Measurements from ENCODE around the gene HSPA5. TPM values are rescaled to one million over a fixed set of nuclear protein-coding genes. Genes with fewer than 3 reads are reported as not detected.

The HSPA5 gene
- polyA plus RNA-seq, 1 donor (not counting 4 experiments of a cell fraction or from before 2014, with no cell fraction given) = 274 TPM

DNA sequence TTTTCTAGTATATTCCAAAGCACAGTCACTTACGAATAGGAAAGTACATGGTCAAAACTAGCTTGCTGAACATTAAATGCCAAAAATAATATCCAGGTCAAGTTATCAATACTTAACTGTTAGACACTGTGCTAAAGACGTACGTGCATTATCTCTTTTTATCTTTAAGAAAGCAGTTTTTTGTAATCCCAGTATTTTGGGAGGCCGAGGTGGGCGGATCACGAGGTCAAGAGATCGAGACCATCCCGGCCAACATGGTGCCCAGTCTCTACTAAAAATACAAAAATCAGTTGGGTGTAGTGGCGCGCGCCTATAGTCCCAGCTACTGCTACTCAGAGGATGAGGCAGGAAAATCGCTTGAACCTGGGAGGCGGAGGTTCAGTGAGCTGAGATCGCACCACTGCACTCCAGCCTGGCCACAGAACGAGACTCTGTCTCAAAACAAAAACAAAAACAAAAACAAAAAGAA lies 2.7 kb upstream of the HSPA5 start:
- H3K4me3 ChIP-seq (ENCODE audit: control insufficient read depth in 2 of 3, extremely low read depth in 1 of 3, insufficient read depth in 2 of 3, low read depth in 1 of 3, low read length in 3 of 3) = no peak overlapping the region
- H3K27ac ChIP-seq (ENCODE audit: control insufficient read depth, insufficient read depth, low read length) = peak overlapping the region; percentile 99
- no peak overlapping the region for H3K9ac ChIP-seq (ENCODE audit: control insufficient read depth, extremely low read depth, insufficient read depth, low read length)
- H3K36me3 ChIP-seq (ENCODE audit: control insufficient read depth in 2 of 2, extremely low read depth in 1 of 2, insufficient read depth in 2 of 2, low read length in 2 of 2) = peaks cover 7 to 17% of the 10 kb centered on the region in 2 experiments
- no peak overlapping the region for H2AFZ ChIP-seq (ENCODE audit: control insufficient read depth, low read length)
- no peaks in the 10 kb centered on the region for H3K27me3 ChIP-seq (ENCODE audit: control insufficient read depth, extremely low read depth, insufficient read depth, low read length)
- peaks cover 30% of the 10 kb centered on the region for H3K79me2 ChIP-seq (ENCODE audit: control insufficient read depth, insufficient read depth, low read length)
- H3K4me2 ChIP-seq (ENCODE audit: control insufficient read depth, extremely low read depth, insufficient read depth, low read depth, low read length) = no peak overlapping the region
- H3K4me1 ChIP-seq (ENCODE audit: control insufficient read depth, extremely low read depth, insufficient read depth, low read length) = peaks cover 21% of the 10 kb centered on the region
- H4K20me1 ChIP-seq (ENCODE audit: control insufficient read depth, extremely low read depth, insufficient read depth, low read length) = peaks cover 20% of the 10 kb centered on the region
- no peak for TF ChIP-seq EZH2 (IDR thresholded peaks at IDR 0.05; ENCODE audit: low read length)
- TF ChIP-seq CTCF (optimal IDR thresholded peaks at IDR 0.05 in 1 of 3, IDR thresholded peaks at IDR 0.05 in 1 of 3, conservative IDR thresholded peaks at IDR 0.05 in 1 of 3; ENCODE audit: extremely low read depth in 1 of 3, insufficient read depth in 2 of 3, low read length in 3 of 3) = no peak
- DNase-seq (ENCODE audit: low read depth, low spot score) = no peak
- dilution Hi-C loops (cut with MboI; ENCODE audit: extremely low pct_ligation_motif_present, low sequenced_read_pairs) = no loop called here
- no peaks in the 10 kb centered on the region for H3K9me1 ChIP-seq (ENCODE audit: control insufficient read depth, extremely low read depth, insufficient read depth, low read length)
- no peak for FAIRE-seq
- H3K9me3 ChIP-seq (ENCODE audit: control insufficient read depth, low read depth, low read length) = no peaks in the 10 kb centered on the region

- peaks cover 36% of the 10 kb centered on the region for H3K4me1 ChIP-seq (ENCODE audit: control insufficient read depth, extremely low read depth, insufficient read depth, low read length)
These were observed 958 bp upstream of the HSPA5 start for GRCh38 chr9:125241863-125242739.

More at GRCh38 chr9:125241863-125242739, 958 bp upstream of the HSPA5 start:
- Histone ChIP-seq H3K27me3 (ENCODE audit: control insufficient read depth, extremely low read depth, insufficient read depth, low read length) (no peaks in the 10 kb centered on the region), H2AFZ (ENCODE audit: control insufficient read depth, low read length) (peak overlapping the region; percentile 89), H3K4me3 (ENCODE audit: control insufficient read depth in 2 of 3, extremely low read depth in 1 of 3, insufficient read depth in 2 of 3, low read depth in 1 of 3, low read length in 3 of 3) (peak overlapping the region; percentile 93 to 99 (median 99)), H3K4me2 (ENCODE audit: control insufficient read depth, extremely low read depth, insufficient read depth, low read depth, low read length) (peak overlapping the region; percentile 100), H3K9me3 (ENCODE audit: control insufficient read depth, low read depth, low read length) (no peaks in the 10 kb centered on the region), H3K9me1 (ENCODE audit: control insufficient read depth, extremely low read depth, insufficient read depth, low read length) (no peaks in the 10 kb centered on the region), H3K9ac (ENCODE audit: control insufficient read depth, extremely low read depth, insufficient read depth, low read length) (peak overlapping the region; percentile 99), H3K79me2 (ENCODE audit: control insufficient read depth, insufficient read depth, low read length) (peaks cover 47% of the 10 kb centered on the region), H3K27ac (ENCODE audit: control insufficient read depth, insufficient read depth, low read length) (peak overlapping the region; percentile 99), H3K36me3 (ENCODE audit: control insufficient read depth in 2 of 2, extremely low read depth in 1 of 2, insufficient read depth in 2 of 2, low read length in 2 of 2) (peaks cover 19 to 34% of the 10 kb centered on the region in 2 experiments), H4K20me1 (ENCODE audit: control insufficient read depth, extremely low read depth, insufficient read depth, low read length) (peaks cover 36% of the 10 kb centered on the region)
- TF ChIP-seq CTCF (optimal IDR thresholded peaks at IDR 0.05 in 1 of 3, IDR thresholded peaks at IDR 0.05 in 1 of 3, conservative IDR thresholded peaks at IDR 0.05 in 1 of 3; ENCODE audit: extremely low read depth in 1 of 3, insufficient read depth in 2 of 3, low read length in 3 of 3) (no peak), EZH2 (IDR thresholded peaks at IDR 0.05; ENCODE audit: low read length) (no peak)
- FAIRE-seq = no peak
- dilution Hi-C loops (cut with MboI; ENCODE audit: extremely low pct_ligation_motif_present, low sequenced_read_pairs) = no loop called here
- no peak for DNase-seq (ENCODE audit: low read depth, low spot score)
